Stimulated activated CD8-positive, alpha-beta memory T cell treated with anti-CD3 and anti-CD28 coated beads, Interleukin-12 subunit alpha, Interleukin-12 subunit beta, amount 100 ng/mL, for 24 hours (primary cell): ENCODE data around the gene TMF1.

Experiments
- DNase-seq: peaks from one replicate; pipeline ENCODE4 v3.0.0-alpha.2; 2020; ENCODE audit errors: extremely low read depth

TMF1 gene

DNA sequence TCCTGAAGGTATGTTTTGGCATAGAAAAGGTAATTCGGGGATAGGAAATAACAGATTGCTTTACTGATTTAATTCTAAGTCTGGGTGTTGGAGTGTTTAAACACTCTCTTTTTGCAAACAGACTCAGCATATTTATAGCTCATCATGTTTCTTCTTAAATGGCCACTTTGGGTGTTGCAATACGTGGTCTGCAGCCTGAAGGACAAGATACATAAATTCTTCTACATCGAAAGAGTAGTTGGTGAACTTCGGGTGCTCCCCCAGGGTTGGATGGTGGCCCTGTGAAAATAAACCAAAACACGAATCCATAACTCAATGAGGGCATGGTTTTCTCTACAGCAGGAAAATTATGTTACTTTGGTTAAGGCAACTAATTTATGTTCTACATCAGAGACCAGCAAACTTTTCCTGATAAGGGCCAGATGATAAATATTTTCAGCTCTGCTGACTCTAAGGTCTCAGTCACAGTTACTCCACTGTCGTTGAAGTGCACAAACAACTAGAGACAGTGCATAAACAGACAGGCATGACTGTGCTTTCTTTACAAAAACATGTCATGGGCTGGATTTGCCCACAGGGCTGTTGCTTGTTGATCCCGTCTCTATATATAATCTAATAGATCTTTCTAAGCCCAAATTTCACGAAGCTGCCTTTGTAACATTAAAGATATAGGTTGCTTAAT, 74.5 kb downstream of the TMF1 start:
- DNase-seq, result no peak

DNA sequence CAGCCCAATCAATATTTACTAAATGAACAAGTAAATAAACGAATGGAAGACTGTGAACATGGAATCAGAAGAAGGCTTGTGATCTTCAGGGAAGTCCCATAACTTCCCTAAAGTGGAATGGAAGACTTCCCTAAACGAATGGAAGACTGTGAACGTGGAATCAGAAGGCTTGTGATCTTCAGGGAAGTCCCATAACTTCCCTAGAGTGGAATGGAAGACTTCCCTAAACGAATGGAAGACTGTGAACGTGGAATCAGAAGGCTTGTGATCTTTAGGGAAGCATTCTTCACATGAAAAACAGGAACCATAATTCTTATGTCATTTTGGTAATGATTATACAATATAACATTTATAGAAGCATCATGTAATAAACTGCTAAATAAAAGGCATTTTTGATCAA, 77.4 kb downstream of the TMF1 start:
- no peak for DNase-seq

DNA sequence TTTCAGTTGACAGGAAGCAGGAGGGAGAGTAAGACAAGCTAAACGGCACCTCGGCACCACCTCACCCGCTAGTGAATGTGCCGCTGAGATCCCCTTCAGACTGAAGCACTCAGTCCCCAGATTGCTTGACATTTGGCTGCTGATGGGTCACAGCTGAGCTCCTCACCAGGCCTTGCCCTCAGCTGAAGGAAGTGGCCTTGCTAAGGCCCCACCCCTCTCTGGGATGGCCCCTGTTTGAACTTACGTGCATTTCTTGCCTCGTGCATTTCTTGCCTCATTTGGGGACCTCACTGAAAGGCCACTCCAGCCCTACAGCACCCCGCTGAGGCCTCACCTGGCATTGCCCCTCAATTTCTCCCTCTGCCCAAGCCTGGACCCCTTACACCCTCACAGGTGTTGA, 78.5 kb downstream of the TMF1 start:
- DNase-seq, result no peak

DNA sequence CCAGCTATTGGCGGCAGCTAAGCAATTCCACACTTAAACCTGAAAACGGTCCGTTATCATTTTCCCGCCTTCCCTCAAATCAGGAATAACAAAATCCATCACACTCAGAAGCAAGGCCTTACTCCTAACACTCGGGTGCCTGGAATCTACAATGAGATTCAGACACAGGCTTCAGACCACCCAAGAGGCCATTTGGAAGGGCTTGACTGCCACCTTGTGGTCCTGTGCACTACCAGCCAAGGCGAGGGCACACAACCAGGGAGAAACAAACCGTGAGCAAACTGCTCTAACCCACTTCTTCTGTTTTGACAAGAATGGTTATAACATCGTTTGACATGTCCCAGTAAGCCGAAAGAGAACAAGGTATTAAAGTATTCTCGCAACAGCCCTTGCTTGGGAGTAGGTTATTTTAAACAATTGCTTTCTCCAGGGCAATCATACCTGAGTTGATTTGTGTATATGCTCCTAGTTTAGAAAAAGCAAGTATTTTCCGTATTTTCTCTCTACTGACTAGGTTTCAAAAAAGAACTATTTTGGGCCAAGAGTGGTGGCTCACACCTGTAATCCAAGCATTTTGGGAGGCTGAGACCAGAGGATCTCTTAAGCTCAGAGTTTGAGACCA, 79.7 kb downstream of the TMF1 start:
- no peak for DNase-seq
